ENCODE results near the gene KCNJ11.

DNA sequence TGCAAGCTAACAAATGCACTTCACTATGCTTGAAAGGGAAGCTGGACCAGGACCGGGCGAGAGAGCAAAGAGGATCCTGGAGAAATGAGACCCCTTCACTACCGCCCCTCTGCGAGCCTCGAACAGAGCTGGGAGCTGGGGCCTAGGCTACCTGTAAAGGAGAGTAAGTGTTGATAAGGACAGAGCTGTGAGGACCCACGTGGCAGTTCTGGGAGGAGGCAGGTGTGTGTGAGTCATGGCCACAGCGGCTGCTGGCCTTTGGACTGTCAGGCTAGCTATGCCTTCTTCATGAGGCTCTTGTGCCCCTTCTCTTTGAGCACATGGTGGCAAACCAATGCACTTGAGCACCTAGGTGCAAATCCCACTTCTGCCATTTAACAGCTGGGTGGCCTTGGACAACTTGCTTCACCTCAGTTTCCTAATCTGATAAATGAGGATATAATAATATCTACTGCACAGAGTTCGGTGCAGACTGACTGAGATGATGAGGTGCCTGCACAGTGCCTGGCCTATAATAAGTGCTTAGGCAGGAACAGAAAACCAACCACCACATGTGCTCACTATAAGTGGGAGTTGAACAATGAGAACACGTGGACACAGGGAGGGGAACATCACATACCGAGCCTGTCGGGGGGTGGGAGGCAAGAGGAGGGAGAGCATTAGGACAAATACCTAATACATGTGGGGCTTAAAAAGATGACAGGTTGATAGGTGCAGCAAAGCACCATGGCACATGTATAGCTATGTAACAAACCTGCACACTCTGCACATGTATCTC, 35.3 kb upstream of the KCNJ11 start:
- TF ChIP-seq CTCF (IDR thresholded peaks at IDR 0.05) (no peak), POLR2A (IDR thresholded peaks at IDR 0.05) (no peak)

Measured in ovary (tissue), 3 donors.